A673 (cell line): Measurements from ENCODE around the gene TMEM271. TPM values are rescaled to one million over a fixed set of nuclear protein-coding genes. Genes with fewer than 3 reads are reported as not detected.
"Not testable (repeated sequence)": the region's sequence is repeated elsewhere in the genome, so short reads cannot be mapped to it uniquely, and the experiment has no call there.

Experiments
- BruUV-seq: library from RNA; stranded (reverse); fragments of 400-500 nt; replicated peaks from 2 replicates; lab custom pipeline; 2021; lab: Mats Ljungman, UMichigan
- CTCF ChIA-PET: fragments of 300-600 bp; sonication (Branson Sonifier 250); formaldehyde crosslinking; loops from one replicate; lab custom pipeline; 2022; ENCODE audit warnings: antibody characterized with exemption; lab: Charles Lee
- POLR2A ChIA-PET: fragments of 300-600 bp; sonication (Branson Sonifier 250); formaldehyde crosslinking; loops from one replicate; lab custom pipeline; 2022; ENCODE audit warnings: antibody characterized with exemption; ENCODE audit not compliant: low non-redundant PET; lab: Charles Lee
- DNase-seq: peaks from one replicate; pipeline ENCODE4 v3.0.0-alpha.2; 2015; ENCODE audit warnings: low spot score
- H3K27ac ChIP-seq: fragments of 200-600 bp; sonication (generic); 2 replicates; pipeline ENCODE4 v1.5.1; 2016; ENCODE audit warnings: mixed run types, low read depth, mild to moderate bottlenecking, mixed read lengths, antibody characterized with exemption, low read length; ENCODE audit not compliant: poor library complexity, severe bottlenecking
- H3K27me3 ChIP-seq: fragments of 200-600 bp; sonication (generic); replicated peaks from 2 replicates; pipeline ENCODE4 v1.6.1; 2017; ENCODE audit warnings: mixed run types, low read depth, mild to moderate bottlenecking, mixed read lengths, antibody characterized with exemption, low read length; ENCODE audit not compliant: insufficient read depth, poor library complexity
- H3K36me3 ChIP-seq: fragments of 200-600 bp; sonication (generic); 2 replicates; pipeline ENCODE4 v1.6.1; 2016; ENCODE audit warnings: mixed run types, mild to moderate bottlenecking, mixed read lengths, antibody characterized with exemption, low read length; ENCODE audit not compliant: insufficient read depth, poor library complexity, severe bottlenecking
- H3K4me1 ChIP-seq: fragments of 200-600 bp; sonication (generic); 2 replicates; pipeline ENCODE4 v1.6.1; 2017; ENCODE audit warnings: mixed run types, mild to moderate bottlenecking, mixed read lengths, antibody characterized with exemption, low read length; ENCODE audit not compliant: insufficient read depth, poor library complexity, severe bottlenecking
- H3K4me3 ChIP-seq: fragments of 200-600 bp; sonication (generic); 2 replicates; pipeline ENCODE4 v1.5.1; 2016; ENCODE audit warnings: low read depth, mixed run types, mild to moderate bottlenecking, mixed read lengths, low read length; ENCODE audit not compliant: poor library complexity, severe bottlenecking
- H3K9me3 ChIP-seq: fragments of 200-600 bp; sonication (generic); 2 replicates; pipeline ENCODE4 v1.6.1; 2016; ENCODE audit warnings: mixed run types, low read depth, mild to moderate bottlenecking, mixed read lengths, antibody characterized with exemption, low read length; ENCODE audit not compliant: poor library complexity, severe bottlenecking
- EZH2 ChIP-seq: fragments of 200-600 bp; sonication (generic); IDR thresholded peaks from 2 replicates; pipeline ENCODE4 v1.6.1; 2017; ENCODE audit warnings: borderline replicate concordance, low read depth, mild to moderate bottlenecking, mixed read lengths, antibody characterized with exemption, low read length; ENCODE audit not compliant: poor library complexity, severe bottlenecking
- intact Hi-C: fragments of 100-400 bp; cut with micrococcal nuclease; formaldehyde crosslinking; loops from one replicate; pipeline ENCODE4 v1.10.0; 2022; ENCODE audit not compliant: unreplicated experiment
- total RNA-seq: library from RNA; stranded (reverse); gene quantifications from 2 replicates; pipeline ENCODE4 v1.2.3, GENCODE V29; 2021
- TF ChIP-seq, protein P1 (sequence below): fragments of 300-800, 200-600 bp; sonication (generic); conservative IDR thresholded peaks from 2 replicates; pipeline ENCODE4 v1.5.1; 2017; ENCODE audit warnings: low read depth, mild to moderate bottlenecking, antibody characterized with exemption, low read length, moderate library complexity, mixed read lengths

The TMEM271 gene
- total RNA-seq, 1 experiment from 2014 or later, result 3.6 TPM

- Histone ChIP-seq H3K27ac (no peak overlapping the region), H3K4me3 (no peak overlapping the region), H3K4me1 (no peaks in the 10 kb centered on the region), H3K36me3 (no peaks in the 10 kb centered on the region), H3K27me3 (no peaks in the 10 kb centered on the region), H3K9me3 (no peaks in the 10 kb centered on the region)
- POLR2A ChIA-PET, result no interaction called here
- intact Hi-C loops, result no loop called here
- no peak for TF ChIP-seq EZH2
- TF ChIP-seq, protein P1, sequence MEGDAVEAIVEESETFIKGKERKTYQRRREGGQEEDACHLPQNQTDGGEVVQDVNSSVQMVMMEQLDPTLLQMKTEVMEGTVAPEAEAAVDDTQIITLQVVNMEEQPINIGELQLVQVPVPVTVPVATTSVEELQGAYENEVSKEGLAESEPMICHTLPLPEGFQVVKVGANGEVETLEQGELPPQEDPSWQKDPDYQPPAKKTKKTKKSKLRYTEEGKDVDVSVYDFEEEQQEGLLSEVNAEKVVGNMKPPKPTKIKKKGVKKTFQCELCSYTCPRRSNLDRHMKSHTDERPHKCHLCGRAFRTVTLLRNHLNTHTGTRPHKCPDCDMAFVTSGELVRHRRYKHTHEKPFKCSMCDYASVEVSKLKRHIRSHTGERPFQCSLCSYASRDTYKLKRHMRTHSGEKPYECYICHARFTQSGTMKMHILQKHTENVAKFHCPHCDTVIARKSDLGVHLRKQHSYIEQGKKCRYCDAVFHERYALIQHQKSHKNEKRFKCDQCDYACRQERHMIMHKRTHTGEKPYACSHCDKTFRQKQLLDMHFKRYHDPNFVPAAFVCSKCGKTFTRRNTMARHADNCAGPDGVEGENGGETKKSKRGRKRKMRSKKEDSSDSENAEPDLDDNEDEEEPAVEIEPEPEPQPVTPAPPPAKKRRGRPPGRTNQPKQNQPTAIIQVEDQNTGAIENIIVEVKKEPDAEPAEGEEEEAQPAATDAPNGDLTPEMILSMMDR, result no peak
- no TSS peak for BruUV-seq
- CTCF ChIA-PET, result no interaction called here
- no peak for DNase-seq
Measured at GRCh38 chr4:592825-593520, 16.9 kb upstream of the TMEM271 start.

GRCh38 chr4:592178-592577 lies 16.1 kb upstream of the TMEM271 start:
- BruUV-seq, H3K9me3 ChIP-seq, intact Hi-C loops, POLR2A ChIA-PET, H3K4me1 ChIP-seq, CTCF ChIA-PET, H3K36me3 ChIP-seq, H3K27me3 ChIP-seq, H3K4me3 ChIP-seq, H3K27ac ChIP-seq, DNase-seq: not testable (repeated sequence)

GRCh38 chr4:590313-590841 lies 14.3 kb upstream of the TMEM271 start:
- no peaks in the 10 kb centered on the region for H3K4me1 ChIP-seq
- H3K27me3 ChIP-seq, result no peaks in the 10 kb centered on the region
- CTCF ChIA-PET, result no interaction called here
- POLR2A ChIA-PET, result no interaction called here
- no peak overlapping the region for H3K4me3 ChIP-seq
- no peaks in the 10 kb centered on the region for H3K36me3 ChIP-seq
- BruUV-seq, result no TSS peak
- no peaks in the 10 kb centered on the region for H3K9me3 ChIP-seq
- no peak for TF ChIP-seq EZH2
- TF ChIP-seq, protein P1, result no peak
- intact Hi-C loops, result no loop called here
- no peak for DNase-seq
- H3K27ac ChIP-seq, result no peak overlapping the region
